GM13976 (cell line): ENCODE measurements around the gene LIPF.

Experiments
- DNase-seq: peaks from one replicate; pipeline ENCODE4 v3.0.0; 2012; ENCODE audit warnings: low spot score
- CTCF ChIP-seq: IDR thresholded peaks from 2 replicates; pipeline ENCODE4 v1.5.1; 2012; ENCODE audit warnings: borderline replicate concordance, mild to moderate bottlenecking; ENCODE audit not compliant: insufficient read depth; ENCODE audit errors: extremely low read depth, missing control alignments, control extremely low read depth
- in situ Hi-C: fragments of 300-500 bp; cut with MboI; formaldehyde crosslinking; loops from one replicate; pipeline ENCODE4 v1.12.0; 2022; ENCODE audit warnings: low sequenced_read_pairs, mixed read lengths, inconsistent platforms; ENCODE audit not compliant: unreplicated experiment

Gene LIPF

GRCh38 chr10:88624840-88625239, 39.4 kb upstream of the LIPF start:
- in situ Hi-C loops = no loop called here
- DNase-seq = no peak

GRCh38 chr10:88640186-88640585, 24.1 kb upstream of the LIPF start:
- no peak for DNase-seq
- in situ Hi-C loops = no loop called here
- no peak for TF ChIP-seq CTCF

More at GRCh38 chr10:88624840-88625239, 39.4 kb upstream of the LIPF start:
- TF ChIP-seq CTCF = no peak

- in situ Hi-C loops = no loop called here
- no peak for DNase-seq
- TF ChIP-seq CTCF = no peak
Observed at GRCh38 chr10:88642209-88642608, 22.0 kb upstream of the LIPF start.

- no peak for DNase-seq
- in situ Hi-C loops = no loop called here
- TF ChIP-seq CTCF = no peak
Observed at GRCh38 chr10:88642963-88643362, 21.3 kb upstream of the LIPF start.

GRCh38 chr10:88647061-88647615, 17.1 kb upstream of the LIPF start:
- no peak for DNase-seq
- no peak for TF ChIP-seq CTCF
- in situ Hi-C loops = no loop called here

GRCh38 chr10:88651101-88651551, 13.1 kb upstream of the LIPF start:
- DNase-seq = no peak
- in situ Hi-C loops = no loop called here

More at GRCh38 chr10:88651101-88651551, 13.1 kb upstream of the LIPF start:
- no peak for TF ChIP-seq CTCF
